NCI-H1092 treated with DMSO at 0.1 percent for 48 hours (cell line): Measurements from ENCODE around the gene ANKFN1.
A peak's percentile ranks its signal among the peaks of the same experiment; 100 is the strongest.

ENCODE experiments used
- DNase-seq: peaks from one replicate; lab custom pipeline; 2025; lab: John Stamatoyannopoulos, UW

Gene ANKFN1, protein sequence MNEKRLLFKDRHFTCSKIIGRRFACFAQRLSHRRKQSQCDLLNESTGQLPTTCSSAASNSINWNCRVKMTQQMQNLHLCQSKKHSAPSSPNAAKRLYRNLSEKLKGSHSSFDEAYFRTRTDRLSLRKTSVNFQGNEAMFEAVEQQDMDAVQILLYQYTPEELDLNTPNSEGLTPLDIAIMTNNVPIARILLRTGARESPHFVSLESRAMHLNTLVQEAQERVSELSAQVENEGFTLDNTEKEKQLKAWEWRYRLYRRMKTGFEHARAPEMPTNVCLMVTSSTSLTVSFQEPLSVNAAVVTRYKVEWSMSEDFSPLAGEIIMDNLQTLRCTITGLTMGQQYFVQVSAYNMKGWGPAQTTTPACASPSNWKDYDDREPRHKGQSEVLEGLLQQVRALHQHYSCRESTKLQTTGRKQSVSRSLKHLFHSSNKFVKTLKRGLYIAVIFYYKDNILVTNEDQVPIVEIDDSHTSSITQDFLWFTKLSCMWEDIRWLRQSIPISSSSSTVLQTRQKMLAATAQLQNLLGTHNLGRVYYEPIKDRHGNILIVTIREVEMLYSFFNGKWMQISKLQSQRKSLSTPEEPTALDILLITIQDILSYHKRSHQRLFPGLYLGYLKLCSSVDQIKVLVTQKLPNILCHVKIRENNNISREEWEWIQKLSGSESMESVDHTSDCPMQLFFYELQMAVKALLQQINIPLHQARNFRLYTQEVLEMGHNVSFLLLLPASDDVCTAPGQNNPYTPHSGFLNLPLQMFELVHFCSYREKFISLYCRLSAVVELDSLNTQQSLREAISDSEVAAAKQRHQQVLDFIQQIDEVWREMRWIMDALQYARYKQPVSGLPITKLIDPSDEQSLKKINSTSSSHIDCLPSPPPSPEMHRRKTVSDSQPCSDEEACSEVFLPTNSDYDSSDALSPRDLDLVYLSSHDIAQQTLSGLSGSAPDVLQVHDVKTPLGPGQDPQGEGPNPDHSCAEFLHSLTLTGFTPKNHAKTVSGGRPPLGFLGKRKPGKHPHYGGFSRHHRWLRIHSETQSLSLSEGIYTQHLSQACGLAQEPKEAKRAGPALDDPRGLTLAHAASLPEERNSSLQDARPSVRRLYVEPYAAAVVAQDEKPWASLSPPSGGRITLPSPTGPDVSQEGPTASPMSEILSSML

DNA sequence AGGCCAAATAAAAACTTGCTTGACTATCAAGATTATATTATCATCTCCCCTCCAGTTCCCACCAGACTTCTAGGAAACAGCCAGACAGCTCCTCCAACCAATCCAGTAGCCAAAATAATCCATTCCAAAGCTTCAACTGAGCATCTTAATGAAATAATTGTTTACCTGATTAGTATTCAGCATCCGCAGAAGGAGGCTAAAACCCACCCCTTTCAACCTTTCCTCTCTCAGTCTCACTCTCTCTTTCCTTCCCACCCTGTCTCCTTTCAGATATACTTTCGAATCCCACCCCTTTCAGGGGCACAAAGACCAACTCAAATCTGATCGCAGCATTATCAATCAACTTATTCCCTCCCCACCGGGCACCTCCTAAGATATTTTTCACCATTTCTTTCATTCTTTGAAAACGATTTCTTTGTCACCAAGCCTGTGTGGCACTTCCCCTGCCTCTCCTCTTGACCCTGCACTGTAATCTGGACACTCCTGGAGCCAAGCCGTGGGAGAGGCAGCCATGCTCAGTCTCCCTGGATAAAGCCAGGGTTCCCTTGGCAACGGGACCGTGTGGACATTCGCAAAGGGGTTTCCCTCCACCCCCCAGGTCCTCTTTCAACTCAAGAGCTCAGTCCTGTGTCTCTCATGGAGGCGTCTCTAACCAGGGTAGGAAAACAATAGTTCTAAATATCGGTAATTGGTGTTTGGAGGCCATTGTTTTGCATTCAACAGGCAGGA is at the start of gene ANKFN1:
ANKFN1 (plus strand) TSS at position 602 of the 729 bp plus-strand sequence. CDS start 59,193 bp downstream, outside the sequence.
- DNase-seq: peak; percentile 62

DNA sequence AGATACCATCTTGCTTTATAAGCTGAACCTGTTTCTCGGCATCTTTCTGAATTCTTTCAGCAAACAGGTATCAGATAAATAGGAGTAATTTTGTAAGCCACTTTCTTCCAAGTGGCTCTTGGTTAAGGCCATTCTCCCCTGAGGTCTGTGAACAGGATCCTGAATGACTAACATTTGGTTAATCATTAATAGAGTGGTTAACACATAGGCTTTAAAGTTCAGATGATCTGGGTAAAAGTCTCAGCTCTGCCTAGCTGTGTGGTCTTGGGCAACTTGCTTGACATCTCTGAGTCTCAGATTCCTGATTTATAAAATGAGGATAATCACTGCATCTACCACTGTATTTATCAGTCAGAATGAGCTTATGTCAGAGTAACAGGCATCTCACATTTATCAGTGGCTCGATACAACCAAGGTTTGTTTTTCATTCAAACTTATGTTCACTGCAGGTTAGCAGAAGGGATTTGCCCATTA is 44.4 kb upstream of the ANKFN1 start:
- DNase-seq: no peak

DNA sequence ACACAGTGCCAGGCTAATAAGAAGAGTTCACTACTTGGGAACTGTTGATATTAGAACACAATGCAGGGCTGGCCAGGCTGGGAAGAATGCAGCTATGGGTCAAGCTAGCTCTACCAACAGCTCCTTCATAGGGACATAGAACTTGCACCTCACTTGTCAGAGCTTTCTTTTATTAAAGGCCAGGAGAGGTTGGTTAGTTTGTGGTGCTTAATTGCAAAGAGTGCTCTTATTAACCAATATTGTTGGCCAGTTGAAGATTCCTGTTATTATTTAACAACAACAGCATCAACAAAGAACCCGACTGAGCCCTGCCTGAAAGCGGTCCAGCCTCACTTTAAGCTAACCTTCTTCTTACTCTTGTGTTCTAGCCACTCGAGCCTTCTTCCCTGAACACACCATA is 43.4 kb upstream of the ANKFN1 start:
- no peak for DNase-seq

DNA sequence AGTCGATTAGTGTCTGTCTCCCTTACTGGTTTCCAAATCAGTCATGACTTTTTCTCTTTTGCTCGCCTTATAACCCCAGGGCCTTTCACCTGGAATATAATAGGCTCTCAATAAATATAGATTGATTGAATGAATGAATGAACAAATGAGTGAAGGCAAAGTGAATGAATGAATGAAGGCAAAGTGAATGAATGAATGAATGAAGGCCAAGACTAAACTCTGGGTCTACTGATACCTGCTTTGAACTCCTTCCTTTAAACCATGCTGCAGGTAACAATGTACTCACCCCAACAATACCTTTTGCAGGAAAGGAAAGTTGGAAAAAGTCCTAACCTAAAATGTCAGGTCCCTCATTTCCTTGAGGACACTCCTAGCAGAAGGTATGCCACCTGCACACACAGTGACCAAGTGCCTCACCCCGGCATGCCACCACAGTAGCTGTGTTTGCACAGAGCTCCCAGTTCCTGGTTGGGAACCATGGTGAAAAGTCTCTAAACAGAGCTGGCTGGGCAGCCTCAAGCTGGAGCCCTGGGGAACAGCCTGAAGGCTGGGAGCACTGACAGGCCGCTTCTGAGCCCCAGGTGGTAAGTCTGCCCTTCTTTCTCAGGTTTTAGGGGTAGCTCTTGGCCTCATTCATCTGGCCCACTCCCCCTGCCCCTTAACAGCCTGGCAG is 42.7 kb upstream of the ANKFN1 start:
- no peak for DNase-seq

DNA sequence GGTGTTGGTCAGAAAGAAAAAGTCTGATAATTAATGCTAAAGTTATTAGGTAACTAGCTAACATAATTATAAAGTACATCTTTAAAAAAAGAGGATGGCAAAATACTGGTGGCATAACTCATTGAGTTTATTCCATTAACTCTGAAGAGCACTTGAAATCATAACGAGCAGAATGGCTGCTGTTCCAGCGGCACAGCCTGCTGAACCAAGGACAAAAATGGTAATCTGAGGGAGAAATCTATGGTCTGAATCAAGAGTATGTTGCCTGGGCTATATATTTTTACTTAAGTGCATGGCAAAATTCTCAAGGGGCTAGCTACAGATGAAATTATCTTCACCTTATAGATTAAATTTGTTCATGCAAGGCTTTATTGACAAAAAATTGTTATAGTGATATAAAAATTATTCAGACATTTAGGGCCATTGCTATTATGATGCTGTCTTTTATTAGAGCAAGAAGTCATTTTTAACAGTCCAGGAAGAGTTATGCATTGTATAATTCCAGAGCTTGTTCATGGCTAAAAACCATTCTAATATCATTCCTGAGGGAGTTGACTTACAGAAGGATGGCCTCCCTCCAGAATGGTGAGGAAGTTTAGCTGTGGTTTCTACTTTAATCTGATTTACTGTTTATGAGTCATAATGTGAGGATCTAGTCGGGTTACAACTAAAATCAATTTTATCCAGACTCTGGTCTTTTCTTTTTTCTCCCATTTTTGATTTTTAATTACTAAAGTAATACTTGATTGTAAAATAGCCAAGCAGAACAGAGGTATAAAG is 41.4 kb upstream of the ANKFN1 start:
- DNase-seq: peak; percentile 47

DNA sequence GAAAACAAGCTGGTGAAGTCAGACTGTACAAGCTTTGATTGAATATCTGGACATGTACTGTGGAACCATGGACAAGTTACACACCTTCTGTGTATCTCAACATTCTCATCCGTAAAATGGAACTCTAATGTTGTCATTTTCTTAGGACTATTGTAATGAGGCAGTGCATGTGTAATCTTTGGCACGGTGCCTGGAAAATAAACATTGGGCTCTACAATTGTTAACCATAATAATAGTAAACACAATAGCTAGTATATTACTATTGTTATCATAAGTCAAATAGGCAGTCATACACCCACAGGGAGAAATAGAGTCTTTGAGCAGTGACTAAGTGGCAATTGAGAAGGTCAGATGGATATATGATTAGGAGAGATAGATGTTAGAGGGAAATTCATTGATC is 39.8 kb upstream of the ANKFN1 start:
- DNase-seq: no peak

DNA sequence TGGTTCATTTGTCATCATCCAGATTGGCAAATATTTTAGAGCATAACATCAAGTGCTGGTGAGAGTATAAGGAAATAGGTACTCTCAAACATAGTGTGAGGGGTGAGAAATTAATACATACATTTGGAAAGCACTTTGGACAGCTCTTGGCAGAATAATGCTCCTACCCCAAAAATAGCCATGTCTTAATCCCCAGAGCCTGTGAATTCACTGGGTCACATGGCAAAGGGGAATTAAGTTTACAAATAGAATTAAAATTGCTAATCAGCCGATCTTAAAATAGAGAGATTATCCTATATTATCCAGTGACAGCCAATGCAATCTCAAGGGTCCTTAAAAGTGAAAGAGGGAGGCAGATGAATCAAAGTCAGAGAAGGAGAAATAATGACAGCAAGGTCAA is 38.8 kb upstream of the ANKFN1 start:
- peak; percentile 10 for DNase-seq

DNA sequence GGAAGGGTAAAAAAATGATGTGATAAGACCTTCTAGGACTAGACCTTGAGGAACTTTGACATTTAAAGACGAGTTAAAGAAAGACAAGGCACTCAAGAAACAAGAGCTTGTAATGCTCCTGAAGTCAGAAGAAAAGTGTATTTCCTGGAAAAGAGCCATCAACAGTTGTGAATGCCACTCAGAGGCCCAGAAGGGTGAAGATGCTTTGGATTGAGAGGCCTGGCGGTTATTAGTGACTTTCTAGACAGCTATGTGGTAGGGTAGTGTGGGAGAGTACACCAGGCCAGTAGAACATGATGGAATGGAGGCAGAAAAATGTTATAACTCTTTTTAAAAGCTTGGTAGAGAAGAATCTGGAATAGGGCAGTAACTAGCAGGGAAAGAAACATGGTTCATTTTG is 34.1 kb upstream of the ANKFN1 start:
- no peak for DNase-seq

DNA sequence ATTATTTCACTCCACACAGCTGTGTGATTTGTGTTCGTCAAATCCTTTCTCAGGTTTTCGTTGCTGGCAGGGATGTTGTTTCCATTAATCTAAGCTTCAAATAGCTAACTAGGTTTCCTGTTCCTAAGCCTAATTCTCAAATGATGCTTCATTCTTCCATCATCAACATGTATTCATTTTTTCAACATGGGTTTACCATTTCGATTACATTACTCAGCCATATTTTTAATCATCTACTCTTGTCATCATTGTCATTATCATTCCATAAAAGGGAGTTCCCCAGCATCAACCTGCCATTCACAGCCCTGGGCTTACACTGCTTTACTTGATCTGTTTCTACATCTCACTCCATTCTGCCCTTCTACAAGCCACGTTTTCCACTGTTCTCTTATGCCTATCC is 33.3 kb upstream of the ANKFN1 start:
- no peak for DNase-seq

DNA sequence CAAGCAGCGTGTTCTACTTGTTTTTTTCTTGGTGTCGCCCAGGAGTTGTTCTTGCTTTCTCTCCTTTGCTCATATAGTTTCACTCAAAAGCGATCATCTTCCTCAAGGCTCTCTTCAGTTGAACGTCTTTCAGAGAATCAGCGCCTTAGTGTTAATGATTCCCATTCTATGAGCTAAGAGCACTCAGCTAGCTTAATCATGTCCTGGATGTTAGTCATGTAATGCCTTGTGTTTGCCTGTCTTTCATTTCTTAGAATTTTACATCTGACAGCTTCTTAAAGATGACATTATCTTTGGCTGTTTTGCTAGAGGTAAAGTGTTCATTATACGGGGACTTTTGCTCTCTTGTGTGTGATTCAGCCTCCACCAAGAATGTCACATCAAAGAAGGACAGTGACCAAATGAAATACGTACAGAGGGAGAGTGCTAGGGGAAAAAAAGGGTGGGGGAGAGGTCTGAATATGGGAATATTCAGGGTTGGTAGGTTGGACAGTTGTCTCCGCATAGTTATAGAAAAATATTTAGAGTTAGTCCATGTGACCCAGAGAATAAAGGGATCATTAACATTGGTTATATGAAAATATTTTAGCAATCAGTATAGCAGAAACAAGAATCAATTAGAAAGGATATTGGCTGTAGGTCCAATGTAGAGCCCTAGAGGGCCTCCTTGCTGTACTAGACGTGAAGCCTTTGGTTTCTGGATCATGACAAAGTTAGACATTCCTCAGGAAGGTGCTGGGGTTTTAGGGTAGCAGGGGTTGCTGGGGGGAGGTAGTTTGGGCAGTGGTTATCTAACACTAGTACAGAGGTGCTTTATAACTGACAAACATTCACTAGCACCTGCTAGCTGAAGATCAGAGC is 31.9 kb upstream of the ANKFN1 start:
- DNase-seq: no peak

DNA sequence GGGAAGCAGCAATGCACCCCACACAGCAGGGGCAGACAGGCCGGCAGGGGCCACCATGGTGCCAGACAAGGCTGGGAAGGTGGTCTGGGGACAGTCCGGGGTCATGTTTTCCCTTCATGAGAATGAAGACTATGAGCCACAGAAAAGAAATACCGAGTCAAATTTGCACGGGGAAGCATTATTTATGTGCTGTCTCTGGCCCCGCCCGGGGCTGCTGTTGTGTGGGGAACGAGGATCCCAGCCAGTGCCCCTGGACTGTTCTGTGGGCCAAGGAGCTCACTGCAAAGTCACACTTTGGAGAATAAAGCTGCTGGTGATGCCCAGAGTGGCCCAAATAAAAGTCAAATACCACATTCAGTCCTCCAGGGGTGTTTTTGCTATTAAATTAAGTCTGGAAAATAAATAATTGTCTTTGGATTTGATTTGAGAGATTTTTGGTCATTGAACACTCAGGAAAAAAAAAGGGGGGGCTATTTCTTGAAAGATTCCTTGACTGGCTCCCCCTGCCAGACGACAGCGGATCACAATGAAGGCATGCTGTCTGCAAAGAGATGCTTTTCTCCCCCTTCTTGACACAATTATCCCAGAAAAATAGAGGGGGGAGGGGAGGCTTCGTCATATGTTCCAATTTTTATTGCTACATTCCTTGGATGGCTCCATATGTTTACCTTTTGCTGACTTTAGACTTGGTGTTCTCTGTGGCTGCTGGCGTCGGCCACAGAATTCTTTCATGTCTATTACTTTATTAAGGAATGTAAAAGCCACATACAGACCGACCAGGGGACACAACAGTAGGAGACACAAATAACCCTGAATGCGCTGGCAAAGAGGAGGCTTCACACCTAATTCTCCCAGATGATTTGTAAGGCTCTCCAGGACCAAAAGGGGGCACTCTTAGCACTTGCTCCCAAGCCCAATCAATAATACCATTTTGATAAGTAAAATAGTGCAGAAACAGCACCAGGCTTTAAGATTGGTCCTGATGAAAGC is 27.1 kb upstream of the ANKFN1 start:
- peak; percentile 70 for DNase-seq

DNA sequence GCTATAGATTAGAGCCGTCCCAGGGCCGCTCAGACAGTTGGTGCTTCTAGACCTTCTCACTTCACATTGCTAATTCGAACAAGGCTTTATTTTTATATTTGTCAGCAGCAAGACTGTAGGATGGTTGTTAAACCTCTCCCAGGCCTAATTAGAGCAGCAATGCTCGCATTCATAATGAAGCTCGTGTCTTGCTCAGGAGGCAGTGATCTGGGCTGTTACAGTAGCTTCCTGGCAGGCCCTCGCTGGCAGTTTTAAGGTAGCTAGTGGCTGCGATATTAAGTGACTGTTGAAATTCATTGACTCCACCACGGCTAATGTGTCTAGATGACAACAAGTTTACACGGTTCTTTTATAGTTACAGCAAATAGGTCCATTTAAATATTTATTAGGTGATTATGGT is 23.2 kb upstream of the ANKFN1 start:
- no peak for DNase-seq

DNA sequence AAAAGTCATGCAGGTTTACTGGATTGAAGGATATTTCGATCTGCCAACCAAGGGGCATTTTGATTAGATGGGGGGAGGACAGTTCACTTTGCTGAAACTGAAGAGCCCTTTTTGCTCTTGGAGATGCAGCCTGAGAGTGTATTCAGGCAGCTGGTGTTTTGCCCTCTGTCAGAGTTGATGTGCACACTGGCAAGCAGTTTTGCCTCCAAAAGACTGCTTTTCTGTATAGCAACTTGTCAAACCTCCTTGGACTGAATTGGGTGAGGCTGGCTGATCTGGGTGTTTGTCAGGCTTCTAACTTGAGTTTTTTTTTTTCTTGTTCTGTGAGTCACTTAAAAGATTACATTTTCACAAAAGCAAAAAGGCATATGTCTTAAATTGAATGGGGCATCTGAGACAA is 22.6 kb upstream of the ANKFN1 start:
- no peak for DNase-seq

DNA sequence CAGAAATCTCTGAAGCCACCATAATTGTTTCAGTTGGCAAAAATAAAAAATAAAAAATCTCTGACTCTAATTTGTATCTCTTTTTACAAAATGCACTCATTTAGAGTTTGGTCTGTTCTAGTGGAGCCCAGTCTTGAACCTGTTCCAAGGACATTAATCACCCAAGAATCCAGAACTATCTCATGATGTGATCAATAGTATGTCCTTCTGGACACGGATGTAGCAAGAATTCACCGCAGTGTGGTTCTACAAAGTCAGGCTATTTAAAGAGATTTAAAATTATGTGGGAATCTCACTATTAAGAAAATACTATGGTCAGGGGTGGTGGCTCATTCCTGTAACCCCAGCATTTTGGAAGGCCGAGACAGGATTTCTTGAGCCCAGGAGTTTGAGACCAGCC is 21.8 kb upstream of the ANKFN1 start:
- DNase-seq: no peak

DNA sequence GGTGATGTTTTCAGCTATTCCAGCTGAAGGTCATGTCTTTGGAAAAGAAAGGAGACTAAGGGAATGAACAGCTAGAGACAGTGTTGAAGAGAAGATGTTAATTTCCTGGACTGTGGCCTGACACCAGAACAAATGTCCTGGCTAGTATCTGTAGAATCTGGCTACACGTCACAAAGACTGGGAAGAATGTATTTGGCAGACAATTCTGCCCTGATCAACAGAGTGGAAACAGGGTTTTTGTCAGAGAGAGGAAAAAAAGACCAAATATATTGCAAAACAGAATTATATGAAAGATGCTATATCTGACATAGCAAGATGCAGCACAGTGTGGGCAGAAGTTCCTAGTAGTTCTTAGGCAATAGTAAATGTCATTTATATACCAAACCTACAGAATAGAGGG is 17.0 kb upstream of the ANKFN1 start:
- no peak for DNase-seq

DNA sequence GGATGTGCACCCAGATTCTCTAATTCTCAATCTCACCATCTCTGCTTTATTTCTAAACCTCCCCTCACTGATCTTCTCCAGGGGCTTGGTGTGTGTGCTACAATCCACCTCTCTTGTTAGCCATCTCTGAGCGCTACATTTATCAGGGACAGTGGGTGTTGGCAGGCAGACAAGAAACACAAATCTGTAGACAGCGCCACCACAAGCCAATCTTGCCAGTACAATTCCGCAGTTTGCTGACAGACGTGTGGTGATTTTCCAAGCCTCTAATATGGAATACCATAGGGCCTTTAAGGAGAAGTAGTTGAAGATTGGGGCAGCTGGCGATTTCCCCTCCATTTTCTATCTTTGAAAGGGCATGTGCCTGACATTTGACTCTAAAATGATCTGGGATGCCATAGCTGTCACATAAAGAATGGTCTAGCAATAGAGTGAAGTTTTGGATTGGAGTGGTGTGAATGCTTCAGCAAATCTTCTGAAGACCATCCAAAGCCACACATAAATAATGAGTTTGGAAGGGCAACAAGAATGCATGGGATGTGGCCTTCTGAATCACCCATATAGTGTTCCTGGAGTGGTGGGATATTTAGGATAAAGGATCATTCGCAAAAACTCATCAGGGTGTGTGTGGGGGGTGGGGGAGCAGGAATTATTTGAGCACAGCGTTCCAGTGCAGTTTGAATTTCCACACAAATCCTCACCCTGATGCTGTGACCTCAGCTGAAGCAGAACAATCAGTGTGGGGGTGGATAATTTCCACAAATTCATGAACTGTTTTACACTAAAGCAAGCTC is 12.0 kb upstream of the ANKFN1 start:
- DNase-seq: no peak

DNA sequence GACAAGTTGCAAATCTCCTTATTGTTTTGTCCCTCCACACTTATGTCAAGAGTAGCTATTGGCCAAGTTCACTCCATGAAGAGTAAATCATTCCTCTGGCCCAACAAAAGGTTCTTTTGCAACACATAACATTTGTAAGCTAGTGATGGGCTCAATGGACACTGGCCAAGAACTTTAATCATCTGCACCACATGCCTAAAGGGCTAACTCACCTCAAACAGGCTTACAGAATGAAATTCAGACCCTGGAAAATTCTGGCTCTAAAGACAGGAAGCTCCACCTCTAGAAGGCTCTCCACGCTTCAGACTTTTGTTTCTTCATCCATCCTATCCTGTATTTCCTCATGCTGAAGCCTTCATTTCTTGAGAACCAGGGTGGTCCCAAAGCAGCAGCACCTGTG is 10.9 kb upstream of the ANKFN1 start:
- DNase-seq: no peak
